D341Med (cell line): ENCODE data around the gene SPATA13.

Experiments
- DNase-seq: peaks from one replicate; pipeline ENCODE4 v3.0.0; 2012; ENCODE audit warnings: low spot score

Gene SPATA13

DNA sequence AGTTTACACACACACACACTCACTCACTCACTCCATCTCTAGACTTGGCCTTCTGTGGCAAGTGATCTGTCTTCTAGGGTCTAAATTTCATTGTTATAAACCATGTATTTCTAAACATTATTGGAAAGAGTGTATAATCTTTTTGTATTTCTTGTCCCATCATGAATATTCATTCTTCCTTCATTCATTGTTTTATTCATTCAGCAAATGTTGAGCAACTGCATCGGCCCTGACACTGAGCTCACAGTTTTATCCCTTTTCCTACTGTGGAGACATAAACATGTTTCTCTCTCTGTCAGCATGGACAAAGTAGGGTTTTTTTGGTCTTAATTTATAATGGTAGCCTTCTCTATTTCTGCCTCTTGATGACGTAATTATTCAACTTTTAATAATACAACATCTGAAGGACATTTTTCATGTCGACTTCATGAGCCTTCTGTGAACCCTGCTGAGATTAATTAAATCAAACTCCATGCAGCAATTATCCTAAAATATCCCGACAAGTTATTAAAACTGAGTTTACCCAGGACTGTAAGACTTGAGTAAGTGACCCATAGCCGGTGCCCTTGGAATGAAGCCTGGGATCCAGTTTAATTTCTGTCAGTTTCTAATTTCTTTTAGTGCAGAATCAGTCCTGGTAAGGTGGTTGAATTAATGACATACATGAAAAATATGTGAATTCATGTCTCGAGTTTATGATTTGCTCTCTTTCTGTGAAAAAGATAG is 7.3 kb downstream of the SPATA13 start:
- DNase-seq = no peak

DNA sequence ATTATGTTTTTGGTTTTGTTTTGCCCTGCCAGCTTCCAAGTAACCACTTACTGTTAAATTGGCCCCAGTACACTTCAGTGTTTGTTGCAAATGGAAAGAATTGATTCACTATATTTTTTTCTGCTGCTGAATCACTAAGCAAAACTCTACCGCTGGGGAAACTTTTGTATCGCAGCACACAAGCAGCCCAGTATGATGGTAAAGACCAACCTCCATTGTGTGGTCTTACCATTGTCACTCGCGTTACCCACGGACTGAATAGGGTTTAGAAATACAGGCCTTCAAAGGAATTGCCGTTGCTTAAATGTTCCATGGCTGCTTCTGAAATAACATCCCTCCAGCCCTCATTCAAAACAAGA is 7.9 kb downstream of the SPATA13 start:
- no peak for DNase-seq

DNA sequence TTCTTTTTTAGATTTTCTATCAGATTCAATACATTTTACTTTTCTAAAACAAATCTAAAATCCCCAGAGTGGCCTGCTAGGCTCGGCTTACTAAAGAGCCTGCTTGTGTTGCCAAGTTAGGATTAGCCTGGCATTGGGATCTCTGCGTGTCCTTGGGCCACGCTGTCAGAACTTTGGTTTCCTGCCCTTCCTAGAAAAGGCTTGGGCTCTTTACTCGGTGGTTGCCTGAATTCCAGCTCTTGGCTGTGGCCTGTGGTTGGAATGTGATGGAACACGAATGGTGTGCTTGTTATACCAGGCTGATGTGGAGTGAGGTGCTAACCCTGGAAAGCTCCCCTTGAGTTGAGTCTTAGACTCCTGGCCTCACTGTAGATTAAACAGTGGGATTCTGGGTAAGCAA is 8.5 kb downstream of the SPATA13 start:
- DNase-seq = no peak

DNA sequence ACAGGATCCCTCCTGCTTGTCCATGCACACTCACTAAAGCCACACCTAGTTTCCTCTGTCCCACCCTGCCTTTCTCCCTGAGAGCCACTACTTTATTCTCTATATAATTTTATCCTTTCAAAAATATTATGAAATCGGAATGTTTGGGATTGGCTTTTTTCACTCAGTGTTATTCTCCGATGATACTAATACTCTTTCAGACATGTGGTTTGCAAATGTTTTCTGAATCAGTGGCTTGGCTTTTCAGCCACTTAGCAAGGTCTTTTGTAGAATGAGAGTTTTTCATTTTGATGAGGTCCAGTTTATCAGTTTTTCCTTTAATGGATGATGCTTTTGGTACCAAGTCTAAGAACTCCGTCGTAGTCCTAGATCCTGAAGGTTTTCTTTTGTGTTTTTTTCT is 11.6 kb downstream of the SPATA13 start:
- no peak for DNase-seq

DNA sequence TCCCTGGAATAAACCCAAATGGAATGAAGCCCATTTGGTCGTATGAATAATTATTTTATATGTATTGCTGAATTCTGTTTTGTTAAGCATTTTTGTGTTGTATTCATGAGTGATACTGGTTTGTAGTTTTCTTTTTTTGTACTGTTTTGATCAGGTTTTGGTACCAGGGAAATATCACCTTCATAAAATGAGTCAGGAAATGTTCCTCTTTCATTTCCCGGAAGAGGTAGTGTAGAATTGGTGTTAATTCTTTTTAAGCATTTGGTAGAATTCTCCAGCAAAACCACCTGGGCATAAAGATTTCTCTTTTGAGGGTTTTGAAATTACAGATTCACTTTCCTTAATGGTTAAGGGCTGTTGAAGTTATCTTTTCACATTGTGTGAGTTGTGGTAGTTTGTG is 13.3 kb downstream of the SPATA13 start:
- no peak for DNase-seq

DNA sequence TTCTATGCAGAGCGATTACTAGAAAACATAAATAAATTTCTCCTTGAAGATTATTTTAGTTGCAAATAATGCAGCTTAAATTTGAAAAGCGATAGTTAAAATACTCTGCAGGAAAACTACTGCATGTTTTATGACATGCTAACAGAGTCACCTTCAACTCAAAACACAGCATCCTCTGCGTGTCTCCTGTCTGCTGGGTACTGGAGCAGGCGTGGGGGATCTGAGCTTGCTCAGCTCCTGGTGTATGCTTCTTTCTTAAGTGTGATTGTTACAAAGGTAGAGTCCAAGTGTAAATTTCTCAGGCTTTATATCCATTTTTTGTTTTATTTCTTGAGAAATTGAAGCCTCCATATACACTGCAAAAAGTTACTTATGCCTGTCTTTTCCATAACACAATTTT is 15.3 kb downstream of the SPATA13 start:
- no peak for DNase-seq

DNA sequence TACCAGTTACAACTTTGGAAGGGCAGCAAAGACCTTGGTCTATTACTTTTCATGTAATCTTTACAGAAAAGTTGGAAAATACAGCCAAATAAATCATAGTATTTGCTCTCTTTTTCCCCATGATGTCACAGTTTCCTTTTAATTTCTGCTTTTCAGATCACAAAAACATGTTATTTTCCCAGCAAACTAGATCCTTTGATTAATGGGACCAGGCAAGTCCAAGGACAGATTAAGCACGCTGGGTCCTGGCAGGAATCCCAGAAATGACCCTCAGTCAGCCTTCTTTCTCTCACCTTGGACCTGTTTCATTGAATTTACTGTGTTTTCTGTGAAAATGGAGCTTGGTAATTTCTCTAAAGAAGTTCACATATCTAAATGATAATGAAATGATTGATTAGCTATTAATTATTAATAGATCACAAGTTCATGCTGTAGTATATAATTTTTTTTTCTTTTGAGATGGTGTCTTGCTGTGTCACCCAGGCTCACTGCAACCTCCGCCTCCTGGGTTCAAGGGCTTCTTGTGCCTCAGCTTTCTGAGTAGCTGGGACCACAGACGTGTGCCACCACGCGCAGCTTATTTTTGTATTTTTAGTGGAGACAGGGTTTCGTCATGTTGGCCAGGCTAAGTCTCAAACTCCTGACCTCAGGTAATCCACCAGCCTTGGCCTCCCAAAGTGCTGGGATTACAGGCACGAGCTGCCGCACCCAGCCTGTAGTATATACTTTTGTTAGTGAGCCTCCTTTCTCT is 16.0 kb downstream of the SPATA13 start:
- no peak for DNase-seq

DNA sequence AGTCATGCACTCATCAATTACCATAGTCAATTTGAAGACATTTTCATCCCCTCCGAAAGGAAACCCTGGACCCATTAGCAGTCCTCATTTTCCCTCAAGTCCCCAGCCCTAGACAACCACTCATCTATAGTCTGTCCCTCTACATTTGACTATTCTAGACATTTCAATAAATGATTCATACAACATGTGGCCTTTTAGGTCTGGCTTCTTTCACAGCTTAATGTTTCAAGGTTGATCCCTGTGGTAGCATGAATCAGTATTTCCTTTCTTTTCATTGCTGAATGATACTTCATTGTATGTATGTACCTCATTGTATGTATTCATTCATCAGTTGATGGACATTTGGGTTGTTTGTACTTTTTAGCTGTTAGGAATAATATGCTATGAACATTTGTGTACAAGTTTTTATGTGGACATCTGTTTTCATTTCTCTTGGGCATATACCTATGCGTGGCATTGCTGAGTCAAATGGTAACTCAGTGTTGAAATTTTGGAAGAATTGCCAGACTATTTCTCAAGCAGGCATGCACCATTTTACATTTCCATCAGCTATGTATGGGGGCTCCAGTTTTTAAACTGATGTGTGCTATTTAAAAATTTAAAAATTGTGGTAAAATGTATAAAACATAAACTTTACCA is 18.4 kb downstream of the SPATA13 start:
- DNase-seq = no peak

DNA sequence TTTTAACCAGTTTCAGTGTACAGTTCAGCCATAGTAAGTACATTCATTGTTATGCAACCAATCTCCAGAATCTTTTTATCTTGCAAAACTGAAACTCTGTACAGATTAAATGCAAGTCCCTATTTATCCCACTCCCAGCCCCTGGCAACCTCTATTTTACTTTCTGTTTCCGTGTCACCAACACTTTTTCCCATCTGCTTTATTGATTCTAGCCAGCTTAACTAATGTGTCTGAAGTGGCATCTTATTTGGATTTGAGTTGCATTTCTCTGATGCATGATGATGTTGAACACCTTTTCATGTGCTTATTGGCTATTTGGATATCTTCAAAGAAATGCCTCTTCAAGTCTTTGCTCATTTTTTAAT is 18.9 kb downstream of the SPATA13 start:
- no peak for DNase-seq

DNA sequence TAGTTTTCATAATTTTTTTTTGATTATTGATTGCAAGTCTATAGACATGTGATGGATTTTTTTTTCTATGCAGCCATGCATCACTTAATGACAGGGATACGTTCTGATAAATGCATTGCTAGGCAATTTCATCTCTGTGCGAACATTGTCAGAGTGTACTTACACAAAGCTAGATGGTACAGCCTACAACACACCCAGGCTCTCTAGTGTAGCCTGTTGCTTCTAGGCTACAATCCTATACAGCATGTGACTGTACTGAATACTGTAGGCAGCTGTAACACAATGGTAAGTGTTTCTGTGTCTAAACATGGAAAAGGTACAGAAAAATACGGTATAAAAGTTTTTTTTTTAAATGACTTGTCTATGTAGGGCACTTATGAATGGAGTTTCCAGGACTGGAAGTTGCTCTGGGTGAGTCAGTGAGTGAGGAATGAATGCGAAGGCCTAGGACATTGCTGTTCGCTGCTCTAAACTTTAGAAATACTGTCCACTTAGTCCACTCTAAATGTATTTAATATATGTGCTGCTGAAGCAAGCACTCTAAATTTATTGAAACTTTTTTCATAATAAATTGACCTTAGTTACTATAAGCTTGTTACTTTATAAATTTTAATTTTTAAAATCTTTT is 20.3 kb downstream of the SPATA13 start:
- DNase-seq = no peak

DNA sequence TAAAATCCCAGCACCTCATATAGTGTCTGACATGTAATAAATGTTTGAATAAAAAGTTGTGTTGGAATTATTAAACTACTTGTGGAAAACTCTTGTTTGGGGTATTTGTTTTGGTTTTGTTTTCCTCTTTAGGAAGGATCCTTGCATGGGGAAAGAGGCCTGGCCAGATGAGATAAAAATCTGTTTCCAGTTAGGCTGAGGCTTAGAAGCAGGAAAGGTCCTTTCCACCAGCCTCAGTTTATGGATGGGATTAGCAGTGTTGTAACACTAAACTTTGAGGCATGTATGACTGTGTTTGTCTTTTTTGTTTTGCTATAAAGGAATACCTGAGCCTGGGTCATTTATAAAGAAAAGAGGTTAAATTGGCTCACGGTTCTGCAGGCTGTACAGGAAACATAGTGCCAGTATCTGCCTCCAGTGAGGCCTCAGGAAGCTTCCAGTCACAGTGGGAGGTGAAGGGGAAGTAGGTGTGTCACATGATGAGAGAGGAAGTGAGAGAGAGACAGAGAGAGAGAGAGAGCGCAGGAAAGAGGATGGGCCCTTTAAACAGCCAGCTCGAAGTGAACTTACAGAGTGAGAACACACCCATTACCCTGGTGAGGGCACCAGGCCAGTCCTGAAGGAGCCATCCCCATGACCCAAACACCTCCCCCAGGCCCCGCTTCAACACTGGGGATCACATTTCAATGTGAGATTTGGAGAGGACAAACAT is 21.6 kb downstream of the SPATA13 start:
- no peak for DNase-seq

DNA sequence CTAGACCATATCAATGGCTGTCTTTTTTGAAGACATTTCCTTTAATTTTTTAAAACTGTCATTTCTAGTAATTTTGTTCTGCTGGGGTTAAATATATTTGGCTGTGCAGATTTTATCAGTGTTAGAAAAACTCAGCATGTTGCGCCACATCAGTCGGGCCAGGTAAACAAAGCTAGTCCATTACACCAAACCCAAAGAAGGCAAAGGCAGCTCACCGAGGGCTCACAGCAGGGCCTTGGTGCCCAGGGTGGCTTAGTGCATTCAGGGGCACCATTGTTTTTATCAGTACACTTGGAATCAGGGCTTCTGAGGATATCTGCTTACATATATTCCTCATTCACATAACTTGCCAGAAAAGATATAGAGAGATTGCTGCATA is 22.2 kb downstream of the SPATA13 start:
- no peak for DNase-seq

DNA sequence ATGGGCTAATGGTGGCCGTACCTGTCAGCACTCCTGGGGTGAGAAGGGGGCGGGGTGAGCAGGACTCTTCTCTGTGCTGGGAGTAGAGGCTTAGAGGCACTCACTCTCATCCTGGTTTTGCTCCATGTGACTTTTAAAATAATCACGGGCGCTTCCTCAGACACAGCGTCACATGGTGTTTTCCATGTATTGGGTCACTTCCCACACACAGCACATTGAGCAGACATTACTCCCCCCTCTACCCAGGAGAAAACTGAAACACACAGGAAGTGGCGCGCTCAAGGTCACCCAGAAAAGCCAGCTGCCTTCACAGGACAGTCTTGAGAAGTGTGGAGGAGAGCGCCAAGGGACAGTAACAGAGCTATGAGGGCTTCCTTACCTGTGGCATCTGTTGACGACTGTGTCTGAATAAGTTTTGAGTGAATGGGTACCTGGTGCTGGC is 23.2 kb downstream of the SPATA13 start:
- no peak for DNase-seq

DNA sequence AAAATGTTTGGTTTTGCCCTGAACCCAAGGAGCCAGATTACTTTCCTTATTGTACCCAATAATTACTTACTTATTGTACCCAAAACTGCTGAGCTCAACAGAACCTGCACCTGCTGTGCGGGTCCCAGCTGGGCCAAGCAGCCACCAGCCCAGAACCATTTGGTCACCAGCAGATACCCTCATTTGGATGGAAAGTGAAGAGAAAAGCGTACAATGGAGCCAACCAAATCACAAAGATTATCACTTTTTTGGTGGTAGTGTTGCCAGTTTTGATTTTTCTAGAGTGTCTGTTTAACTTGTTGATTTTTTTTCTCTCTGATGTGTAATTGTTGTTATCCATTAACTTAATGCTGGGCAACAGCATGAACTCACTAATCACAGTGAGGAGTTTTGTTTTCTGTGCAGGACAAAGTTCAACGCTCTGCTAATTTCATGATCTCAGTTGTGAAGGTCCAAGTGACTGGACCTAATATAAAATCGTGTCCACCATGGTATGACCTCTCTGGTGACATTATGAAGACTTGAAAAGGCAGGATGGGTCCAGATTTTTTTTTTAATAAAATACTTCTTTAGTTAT is 23.8 kb downstream of the SPATA13 start:
- no peak for DNase-seq

DNA sequence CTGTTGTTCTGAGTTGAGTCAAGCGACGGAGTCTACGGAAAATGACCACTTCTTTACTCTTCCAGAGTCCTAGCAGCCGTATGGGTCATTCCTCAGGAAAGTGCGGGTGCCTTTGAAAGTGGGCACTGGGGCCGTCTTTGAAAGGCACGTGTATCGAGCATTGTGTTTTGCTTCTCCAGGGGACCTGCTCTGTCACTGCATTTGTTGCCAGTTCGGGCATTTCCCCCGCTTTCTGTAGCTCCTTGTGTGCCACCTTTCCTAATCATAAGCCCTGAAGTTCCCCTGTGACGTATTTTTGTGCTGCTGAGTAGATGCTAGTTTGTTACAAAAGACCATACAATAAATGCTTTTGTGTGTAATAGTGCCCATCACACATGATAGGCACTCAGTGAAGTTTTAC is 24.4 kb downstream of the SPATA13 start:
- no peak for DNase-seq

DNA sequence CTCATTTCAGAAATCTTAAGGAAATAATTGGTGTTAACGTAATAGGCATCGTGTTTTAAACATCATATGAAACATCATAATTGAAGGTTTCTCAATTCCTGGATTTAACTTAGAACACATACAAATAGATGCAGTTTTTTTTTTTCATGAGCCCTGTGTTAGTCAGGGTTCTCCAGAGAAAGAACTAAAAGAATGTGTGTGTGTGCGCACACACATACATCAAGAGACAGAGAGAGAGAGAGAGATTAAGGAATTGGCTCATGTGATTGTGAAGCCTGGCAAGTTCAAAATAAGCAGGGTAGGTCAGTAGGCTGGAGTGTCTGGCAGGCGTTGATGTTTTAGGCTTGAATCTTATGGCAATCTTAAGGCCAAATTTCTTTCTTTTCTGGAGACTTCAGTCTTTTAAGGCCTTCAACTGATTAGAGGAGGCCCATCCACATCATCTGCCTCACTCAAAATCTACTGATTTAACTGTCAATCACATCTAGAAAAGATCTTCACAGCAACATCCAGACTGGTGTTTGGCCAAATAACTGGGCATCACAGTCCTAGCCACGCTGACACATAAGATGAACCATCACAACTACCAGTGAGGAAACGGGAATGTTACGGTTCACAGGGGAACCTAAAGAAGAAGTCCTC is 25.2 kb downstream of the SPATA13 start:
- DNase-seq = no peak

DNA sequence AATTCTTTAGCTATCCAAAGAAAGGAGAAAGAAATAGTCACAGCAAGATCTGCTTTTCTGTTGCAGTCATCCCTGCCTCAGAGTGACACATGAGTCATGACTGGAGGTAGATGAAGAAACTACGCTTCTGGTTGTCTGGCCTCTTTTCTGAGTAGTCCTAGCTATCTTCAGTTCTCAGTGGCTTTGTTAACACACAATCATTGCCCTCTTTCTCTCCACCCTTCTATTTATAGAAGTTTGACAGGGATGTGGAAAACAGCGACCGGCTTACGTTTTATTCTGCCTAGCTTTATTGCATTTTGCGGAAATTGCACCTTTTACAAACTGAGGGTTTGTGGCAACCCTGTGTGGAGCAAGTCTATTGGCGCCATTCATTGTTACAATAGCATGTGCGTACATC is 26.7 kb downstream of the SPATA13 start:
- DNase-seq = no peak

DNA sequence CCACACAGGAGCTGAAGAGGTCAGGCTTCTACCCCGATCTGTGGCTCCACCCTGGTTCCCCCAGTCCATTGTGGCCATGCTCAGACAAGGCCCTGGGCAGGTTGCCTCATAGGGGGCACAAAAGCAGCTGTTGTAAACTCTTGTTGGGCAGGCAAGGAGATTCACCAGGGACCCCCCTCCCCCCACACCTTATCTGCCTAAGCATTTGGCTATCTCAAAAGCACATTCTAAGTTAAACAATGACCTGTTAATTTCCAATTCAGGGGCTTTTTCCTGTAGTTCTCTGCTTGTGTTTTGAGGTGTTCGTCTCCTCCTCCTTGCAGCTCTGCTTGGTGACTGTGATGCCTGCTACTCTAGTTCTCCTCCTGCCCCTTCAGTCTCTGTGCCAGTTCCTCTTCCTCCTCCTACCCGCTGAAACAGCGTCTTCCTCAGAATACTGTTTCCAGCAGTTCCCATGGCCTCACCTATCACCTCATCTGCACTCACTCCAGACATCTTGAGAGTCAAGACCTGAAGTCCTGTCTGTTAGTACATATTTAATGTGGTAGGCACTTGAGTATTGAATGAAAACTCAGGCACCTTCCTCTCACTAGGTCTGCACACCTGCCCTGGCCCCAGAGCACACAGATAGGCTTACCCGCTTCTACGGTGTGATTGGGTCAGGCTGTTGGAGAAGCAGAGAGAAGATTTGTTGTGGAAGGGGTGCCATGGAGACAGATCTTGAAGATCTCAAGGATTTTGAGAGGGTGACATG is 31.7 kb downstream of the SPATA13 start:
- DNase-seq = no peak

DNA sequence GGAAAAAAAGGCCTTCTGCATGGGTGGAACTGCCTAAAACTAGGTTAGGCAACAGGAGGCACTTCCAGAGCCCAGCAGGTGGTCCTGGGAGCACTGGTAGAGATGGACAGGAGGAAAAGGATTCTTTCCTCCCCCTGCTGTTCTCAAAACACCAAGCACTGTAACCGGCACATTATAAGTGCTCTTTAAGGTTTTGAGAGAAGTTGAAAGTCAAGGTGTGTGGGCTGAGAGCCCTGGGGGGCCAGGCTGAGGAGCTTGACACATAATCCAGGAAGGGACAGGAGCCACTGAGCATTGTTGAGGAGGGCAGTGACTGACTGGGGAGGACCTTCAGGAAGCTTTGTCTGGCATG is 32.3 kb downstream of the SPATA13 start:
- DNase-seq = no peak

DNA sequence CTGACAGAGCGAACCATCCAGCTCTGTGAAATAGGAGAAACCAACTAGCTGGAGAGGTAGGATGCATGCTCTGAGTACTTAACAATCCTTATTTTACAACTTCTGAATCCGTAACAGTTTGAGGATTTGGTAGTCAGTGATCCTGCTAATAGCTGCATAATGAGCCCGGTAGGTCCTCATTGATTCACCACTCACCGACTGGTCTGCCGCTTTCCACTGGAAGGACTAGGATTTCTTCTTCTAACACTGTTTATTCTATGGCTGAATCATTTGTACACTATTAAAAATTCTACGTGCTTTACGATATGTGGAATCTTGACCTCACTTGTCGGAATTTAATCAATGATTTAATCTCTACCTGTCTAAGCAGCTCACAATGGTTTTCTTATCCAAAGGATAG is 33.9 kb downstream of the SPATA13 start:
- DNase-seq = no peak

DNA sequence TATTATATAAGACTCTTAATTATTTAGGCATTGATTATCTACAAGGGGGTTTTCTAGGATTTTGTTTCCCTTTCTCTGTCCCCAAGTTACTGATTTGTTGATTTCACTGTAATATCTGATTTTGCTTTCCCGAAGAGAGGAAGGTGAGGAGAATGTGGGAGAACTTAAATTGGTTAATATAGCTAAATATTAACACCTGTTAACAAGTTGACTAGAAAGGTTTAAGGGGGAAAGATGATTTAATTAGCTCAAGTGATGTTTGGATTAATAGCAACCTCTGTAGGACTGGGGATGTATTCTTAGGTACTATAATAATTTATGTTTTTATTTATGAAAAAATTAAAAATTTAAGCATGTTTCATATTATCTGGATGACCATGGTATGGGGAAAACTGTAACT is 35.1 kb downstream of the SPATA13 start:
- DNase-seq = no peak
